H1 (cell line): ENCODE measurements around the gene ATP9B. TPM values are rescaled to one million over a fixed set of nuclear protein-coding genes. Genes with fewer than 3 reads are reported as not detected.

Experiments used
- CTCF ChIA-PET: fragments of 300-600 bp; sonication (Branson Sonifier 250); formaldehyde crosslinking; loops from one replicate; lab custom pipeline; 2021; ENCODE audit not compliant: partially characterized antibody; lab: Charles Lee
- POLR2A ChIA-PET: fragments of 300-600 bp; sonication (Branson Sonifier 250); formaldehyde crosslinking; loops from one replicate; lab custom pipeline; 2021; ENCODE audit warnings: inconsistent platforms; ENCODE audit not compliant: partially characterized antibody; lab: Charles Lee
- DNase-seq, 2 experiments: peaks; one replicate each; pipeline versions ENCODE4 v3.0.0 to v3.0.0-alpha.2; 2010 to 2022; ENCODE audit warnings: low spot score in 2 of 2, low read depth in 1 of 2, mixed read lengths in 1 of 2
- FAIRE-seq: peaks from 2 replicates; lab custom pipeline; 2011; peaks lifted over from hg19 to GRCh38; lab: Jason Lieb, UNC
- H2AFZ ChIP-seq: 2 replicates; pipeline ENCODE4 v1.8.1; 2012; ENCODE audit warnings: low read length, inconsistent platforms
- H2AK5ac ChIP-seq: 2 replicates; pipeline ENCODE4 v1.6.1; 2013; ENCODE audit warnings: low read depth, low read length
- H2BK120ac ChIP-seq: replicated peaks from 2 replicates; pipeline ENCODE3; 2013; ENCODE audit warnings: low read depth, low read length, inconsistent platforms
- H2BK12ac ChIP-seq: 2 replicates; pipeline ENCODE4 v1.6.1; 2013; ENCODE audit warnings: low read depth, low read length
- H2BK15ac ChIP-seq: 2 replicates; pipeline ENCODE4 v1.6.1; 2013; ENCODE audit warnings: low read length
- H2BK20ac ChIP-seq: 2 replicates; pipeline ENCODE4 v1.6.1; 2013; ENCODE audit warnings: low read length
- H2BK5ac ChIP-seq: 2 replicates; pipeline ENCODE4 v1.6.1; 2013; ENCODE audit warnings: low read depth, low read length
- H3K14ac ChIP-seq: 2 replicates; pipeline ENCODE4 v1.6.1; 2013; ENCODE audit warnings: inconsistent platforms; ENCODE audit not compliant: insufficient read length
- H3K18ac ChIP-seq: 2 replicates; pipeline ENCODE4 v1.6.1; 2013; ENCODE audit warnings: low read length; ENCODE audit errors: extremely low read depth
- H3K23ac ChIP-seq: 2 replicates; pipeline ENCODE4 v1.6.1; 2013; ENCODE audit warnings: inconsistent platforms; ENCODE audit not compliant: insufficient read length
- H3K23me2 ChIP-seq: 2 replicates; pipeline ENCODE4 v1.6.1; 2013; ENCODE audit warnings: low read depth, low read length
- H3K27ac ChIP-seq: 2 replicates; pipeline ENCODE4 v1.6.1; 2011; ENCODE audit warnings: low read depth, low read length, inconsistent platforms
- H3K27me3 ChIP-seq, 4 experiments: replicated peaks in 1 of 4; 1 replicate in 1 of 4; 2 replicates in 3 of 4; pipeline versions ENCODE4 v1.6.1 to v1.8.1; 2011 to 2013; ENCODE audit warnings: low read length in 3 of 4, mild to moderate bottlenecking in 3 of 4, inconsistent platforms in 2 of 4, mixed read lengths in 2 of 4, moderate library complexity in 1 of 4; ENCODE audit not compliant: control insufficient read depth in 3 of 4, insufficient read depth in 3 of 4; ENCODE audit errors: extremely low read depth in 1 of 4
- H3K36me3 ChIP-seq, 4 experiments: 2 replicates each; pipeline versions ENCODE4 v1.6.1 to v1.8.1; 2011 to 2013; ENCODE audit warnings: mild to moderate bottlenecking in 4 of 4, low read length in 3 of 4, moderate library complexity in 2 of 4, control low read depth in 1 of 4, inconsistent platforms in 1 of 4; ENCODE audit not compliant: insufficient read depth in 4 of 4, control insufficient read depth in 2 of 4
- H3K4ac ChIP-seq: replicated peaks from 2 replicates; pipeline ENCODE3; 2013; ENCODE audit warnings: low read length, low read depth, mixed read lengths, inconsistent platforms; ENCODE audit not compliant: insufficient read length
- H3K4me1 ChIP-seq, 4 experiments: replicated peaks in 1 of 4; 1 replicate in 1 of 4; 2 replicates in 3 of 4; pipeline versions ENCODE4 v1.6.1 to v1.8.1; 2011 to 2013; ENCODE audit warnings: low read length in 3 of 4, inconsistent platforms in 2 of 4, mixed read lengths in 1 of 4; ENCODE audit not compliant: insufficient read depth in 4 of 4, control insufficient read depth in 3 of 4
- H3K4me2 ChIP-seq, 2 experiments: 2 replicates each; pipeline versions ENCODE4 v1.6.1 to v1.8.1; 2011 to 2013; ENCODE audit warnings: low read depth in 2 of 2, low read length in 2 of 2, control low read depth in 1 of 2, inconsistent platforms in 1 of 2, mild to moderate bottlenecking in 1 of 2; ENCODE audit not compliant: insufficient read depth in 1 of 2
- H3K4me3 ChIP-seq, 4 experiments: fragments of 200-600, 300-600 bp in 1 of 4; sonication (generic), shearing (Covaris generic), sonication (Bioruptor Twin) in 1 of 4; 2 replicates each; pipeline versions ENCODE4 v1.5.1 to v1.8.1; 2011 to 2016; ENCODE audit warnings: low read length in 4 of 4, low read depth in 3 of 4, control low read depth in 2 of 4, inconsistent platforms in 2 of 4, mild to moderate bottlenecking in 2 of 4, mixed read lengths in 1 of 4, moderate library complexity in 1 of 4; ENCODE audit not compliant: insufficient read depth in 2 of 4; ENCODE audit errors: extremely low read depth in 1 of 4
- H3K56ac ChIP-seq: replicated peaks from 2 replicates; pipeline ENCODE3; 2013; ENCODE audit warnings: low read depth, mild to moderate bottlenecking, mixed read lengths, low read length, inconsistent platforms; ENCODE audit not compliant: insufficient read length
- H3K79me1 ChIP-seq: 2 replicates; pipeline ENCODE4 v1.6.1; 2013; ENCODE audit warnings: low read depth, low read length, control low read depth
- H3K79me2 ChIP-seq, 2 experiments: 2 replicates each; pipeline versions ENCODE4 v1.6.1 to v1.8.1; 2012 to 2013; ENCODE audit warnings: low read length in 2 of 2, mild to moderate bottlenecking in 2 of 2, inconsistent platforms in 1 of 2; ENCODE audit not compliant: insufficient read depth in 2 of 2, control insufficient read depth in 1 of 2
- H3K9ac ChIP-seq, 4 experiments: replicated peaks in 1 of 4; 1 replicate in 1 of 4; 2 replicates in 3 of 4; pipeline versions ENCODE4 v1.6.1 to v1.8.1; 2011 to 2013; ENCODE audit warnings: low read depth in 3 of 4, low read length in 3 of 4, control low read depth in 2 of 4, mild to moderate bottlenecking in 2 of 4, moderate library complexity in 2 of 4, inconsistent platforms in 1 of 4; ENCODE audit errors: extremely low read depth in 1 of 4
- H3K9me3 ChIP-seq, 2 experiments: 2 replicates each; pipeline versions ENCODE4 v1.6.1 to v1.8.1; 2012 to 2013; ENCODE audit warnings: mild to moderate bottlenecking in 2 of 2, moderate library complexity in 2 of 2, control low read depth in 1 of 2, inconsistent platforms in 1 of 2, low read depth in 1 of 2, low read length in 1 of 2, mixed read lengths in 1 of 2; ENCODE audit not compliant: insufficient read depth in 2 of 2
- H4K20me1 ChIP-seq, 2 experiments: replicated peaks in 1 of 2; 2 replicates each; pipeline versions ENCODE3 to v1.8.1; 2011 to 2013; ENCODE audit warnings: inconsistent platforms in 2 of 2, low read length in 2 of 2, mild to moderate bottlenecking in 1 of 2; ENCODE audit not compliant: insufficient read depth in 2 of 2, control insufficient read depth in 1 of 2
- H4K5ac ChIP-seq: 2 replicates; pipeline ENCODE4 v1.6.1; 2013; ENCODE audit warnings: low read length, low read depth, mixed read lengths, inconsistent platforms; ENCODE audit not compliant: insufficient read length
- H4K8ac ChIP-seq: 2 replicates; pipeline ENCODE4 v1.8.0; 2013; ENCODE audit warnings: mild to moderate bottlenecking, moderate library complexity, low read length, inconsistent platforms; ENCODE audit not compliant: insufficient read depth; ENCODE audit errors: extremely low read depth
- H4K91ac ChIP-seq: replicated peaks from 2 replicates; pipeline ENCODE3; 2013; ENCODE audit warnings: low read length, mixed read lengths, inconsistent platforms; ENCODE audit not compliant: insufficient read length
- ATF2 ChIP-seq: IDR thresholded peaks from 2 replicates; pipeline ENCODE4 v1.6.1; 2012; ENCODE audit warnings: low read length, inconsistent platforms
- EZH2 ChIP-seq: fragments of 200-600 bp; sonication (generic); IDR thresholded peaks from 2 replicates; pipeline ENCODE4 v1.7.1; 2012; ENCODE audit warnings: low read depth, mild to moderate bottlenecking, moderate library complexity, low read length, inconsistent platforms; ENCODE audit not compliant: severe bottlenecking
- HDAC2 ChIP-seq, 2 experiments: fragments of 300-600 bp in 1 of 2; sonication (generic) in 1 of 2; IDR thresholded peaks; 2 replicates each; pipeline ENCODE4 v1.6.1; 2011 to 2012; ENCODE audit warnings: low read depth in 2 of 2, low read length in 2 of 2, mild to moderate bottlenecking in 2 of 2, moderate library complexity in 2 of 2, borderline replicate concordance in 1 of 2, inconsistent platforms in 1 of 2
- KDM4A ChIP-seq: IDR thresholded peaks from one replicate; pipeline ENCODE4 v1.7.1; 2012; ENCODE audit warnings: low read depth, mild to moderate bottlenecking, moderate library complexity, low read length, inconsistent platforms; ENCODE audit not compliant: severe bottlenecking
- RAD21 ChIP-seq, 2 experiments: IDR thresholded peaks in 1 of 2; conservative IDR thresholded peaks in 1 of 2; 2 replicates each; pipeline ENCODE4 v1.6.1; 2011; ENCODE audit warnings: low read depth in 2 of 2, low read length in 2 of 2, improper control_type of control experiment in 1 of 2, inconsistent platforms in 1 of 2, mild to moderate bottlenecking in 1 of 2, moderate library complexity in 1 of 2
- RNF2 ChIP-seq: fragments of 200-900, 300-1000 bp; sonication (generic); IDR thresholded peaks from 2 replicates; pipeline ENCODE4 v1.7.1; 2016; ENCODE audit warnings: borderline replicate concordance, low read depth, mild to moderate bottlenecking, antibody characterized with exemption, low read length; ENCODE audit not compliant: poor library complexity, severe bottlenecking; ENCODE audit errors: missing control alignments
- SAP30 ChIP-seq: fragments of 300-600 bp; sonication (generic); IDR thresholded peaks from 2 replicates; pipeline ENCODE4 v1.7.1; 2012; ENCODE audit warnings: low read length, moderate library complexity, mild to moderate bottlenecking, inconsistent platforms; ENCODE audit not compliant: insufficient read depth, insufficient replicate concordance
- SP2 ChIP-seq: IDR thresholded peaks from 2 replicates; pipeline ENCODE4 v1.6.1; 2012; ENCODE audit warnings: mild to moderate bottlenecking, low read length, inconsistent platforms
- SP4 ChIP-seq: IDR thresholded peaks from 2 replicates; pipeline ENCODE4 v1.6.1; 2012; ENCODE audit warnings: low read length, inconsistent platforms
- TAF1 ChIP-seq: IDR thresholded peaks from 2 replicates; pipeline ENCODE4 v1.6.1; 2011; ENCODE audit warnings: mild to moderate bottlenecking, low read depth, low read length
- WGBS, 2 experiments: shearing (Covaris generic) in 1 of 2; methylation state at CpG; one replicate each; pipeline versions ENCODE4 v1.1.6 to v1.1.7; 2013 to 2015; ENCODE audit warnings: low lambda C conversion rate in 2 of 2, mixed read lengths in 2 of 2, inconsistent platforms in 1 of 2, low coverage in 1 of 2, missing lambda C conversion rate in 1 of 2; ENCODE audit not compliant: insufficient replicate concordance in 2 of 2, insufficient coverage in 1 of 2, insufficient read length in 1 of 2; ENCODE audit errors: extremely low coverage in 1 of 2, missing lambda C conversion rate in 1 of 2; 5-methylcytosine and 5-hydroxymethylcytosine counted together
- polyA plus RNA-seq, 7 experiments: library from polyadenylated mRNA; depleted of rRNA in 3 of 7; stranded (reverse) in 5 of 7; unstranded in 2 of 7; fragments of >200 nt in 5 of 7; fragments of 200-250 nt in 2 of 7; gene quantifications; 1 replicate in 5 of 7; 2 replicates in 1 of 7; 4 replicates in 1 of 7; pipeline versions ENCODE4 v1.2.1 to v1.2.3, GENCODE V29; 2011 to 2013; ENCODE audit warnings: missing spikeins in 2 of 7, mixed read lengths in 2 of 7
- total RNA-seq: library from RNA; stranded (reverse); fragmentation: NEBNext Ultra II Directional; extraction: Animal tissue kit (Norgen Biotek cat#: 25700); gene quantifications from 2 replicates; pipeline ENCODE4 v1.2.1, GENCODE V29; 2021

Gene ATP9B
- total and polyA plus RNA-seq, 2 of the 8 experiments (the other 6 are each of a cell fraction or from before 2014, with no cell fraction given) = 15.1 to 21.7 TPM

DNA sequence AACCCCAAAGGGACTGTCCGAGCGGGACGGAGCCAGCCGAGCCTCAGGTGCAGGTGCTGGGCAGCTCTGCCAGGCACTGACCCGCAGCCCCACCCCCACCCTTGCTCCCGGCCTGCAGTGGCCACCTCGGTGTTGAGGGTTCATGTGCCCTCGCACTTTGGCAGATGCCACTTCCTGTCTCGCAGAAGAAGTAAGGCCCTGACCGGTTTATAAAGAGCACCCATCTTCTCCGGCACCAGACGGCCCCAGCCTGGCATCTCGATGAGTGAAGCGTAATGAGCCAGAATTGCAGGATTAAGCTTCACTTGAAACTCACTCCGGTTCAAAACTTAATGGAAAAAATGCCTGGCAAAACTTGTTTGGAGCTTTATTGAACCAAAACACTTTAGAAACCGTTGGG, 315.6 kb downstream of the ATP9B start:
- H3K9me3 ChIP-seq = no peaks in the 10 kb centered on the region
- WGBS, 2 experiments = 92% methylated on average over 12 of the region's 16 CpGs; no CpG with 5 or more reads in 1 of the 2 experiments
- peaks cover 0 to 2% of the 10 kb centered on the region in 2 experiments for H4K20me1 ChIP-seq
- H3K79me2 ChIP-seq = no peaks in the 10 kb centered on the region
- no peaks in the 10 kb centered on the region for H3K36me3 ChIP-seq
- H3K4me3 ChIP-seq = no peak overlapping the region
- no peaks in the 10 kb centered on the region for H3K23me2 ChIP-seq
- H4K91ac ChIP-seq = no peak overlapping the region
- H2BK15ac ChIP-seq = no peak overlapping the region
- no peak for DNase-seq
- H2AFZ ChIP-seq = no peak overlapping the region
- no peak overlapping the region for H3K23ac ChIP-seq
- H2BK5ac ChIP-seq = no peak overlapping the region
- no peak for FAIRE-seq
- no peak overlapping the region for H3K14ac ChIP-seq
- H2AK5ac ChIP-seq = no peak overlapping the region
- no peak overlapping the region for H4K8ac ChIP-seq
- no peaks in the 10 kb centered on the region; a peak in 4 of 7 replicates for H3K27me3 ChIP-seq
- ChIA-PET CTCF (interaction anchor here (0.6 to 9.7 kb wide), 4 partner anchors 146 to 645 kb away, joined by 3 to 124 read pairs (median 6); no protein-coding TSS in a partner anchor), POLR2A (interaction anchor here (1.0 kb wide), 1 partner anchor 8 kb away, joined by 3 read pairs; no protein-coding TSS in a partner anchor)
- H4K5ac ChIP-seq = no peak overlapping the region
- no peak overlapping the region for H3K9ac ChIP-seq
- no peak overlapping the region for H3K4me2 ChIP-seq
- H3K4ac ChIP-seq = no peak overlapping the region
- no peak overlapping the region for H2BK12ac ChIP-seq
- no peak overlapping the region for H3K27ac ChIP-seq
- H2BK120ac ChIP-seq = no peak overlapping the region
- H3K79me1 ChIP-seq = no peaks in the 10 kb centered on the region
- H3K18ac ChIP-seq = no peak overlapping the region
- H2BK20ac ChIP-seq = no peak overlapping the region
- H3K56ac ChIP-seq = no peak overlapping the region
- H3K4me1 ChIP-seq = peaks cover 0 to 2% (median 0%) of the 10 kb centered on the region in 4 experiments; a peak in 2 of 7 replicates
- TF ChIP-seq KDM4A = no peak
- no peak for TF ChIP-seq EZH2
- TF ChIP-seq RAD21 (IDR thresholded peaks at IDR 0.05 in 1 of 2, conservative IDR thresholded peaks at IDR 0.05 in 1 of 2; ENCODE audit: low read depth in 2 of 2, low read length in 2 of 2) = no peak
- no peak for TF ChIP-seq SAP30
- TF ChIP-seq ATF2 = no peak
- no peak for TF ChIP-seq SP4
- TF ChIP-seq HDAC2 (IDR thresholded peaks at IDR 0.05; ENCODE audit: borderline replicate concordance in 1 of 2, low read depth in 2 of 2, low read length in 2 of 2) = no peak
- no peak for TF ChIP-seq SP2
- TF ChIP-seq TAF1 = no peak
- TF ChIP-seq RNF2 = no peak
